Pancreas (tissue), 10 donors: ENCODE results near the gene APOC3. TPM values are rescaled to one million over a fixed set of nuclear protein-coding genes. Genes with fewer than 3 reads are reported as not detected.

Experiments
- ATAC-seq, 4 donors: fragments of 200-7000 bp; cut with Tn5 transposase; one replicate each; pipeline versions ENCODE4 v1.8.0 to v1.9.1; 2020; ENCODE audit warnings: mild to moderate bottlenecking in 4 of 4, moderate library complexity in 4 of 4
- DNase-seq, 6 donors: peaks; one replicate each; pipeline ENCODE4 v3.0.0-alpha.2; 2020
- FAIRE-seq: peaks from 2 replicates; lab custom pipeline; 2012; peaks lifted over from hg19 to GRCh38; lab: Jason Lieb, UNC
- H3K27ac ChIP-seq, 4 donors: fragments of 200-600 bp; sonication (generic); 1 replicate in 3 of 4; 2 replicates in 1 of 4; pipeline versions ENCODE4 v1.5.0 to v1.8.0; 2020
- H3K27me3 ChIP-seq, 4 donors: fragments of 200-600 bp; one replicate each; pipeline ENCODE4 v1.8.0; 2021
- H3K36me3 ChIP-seq, 3 donors: fragments of 200-600 bp; sonication (generic) in 1 of 3; one replicate each; pipeline versions ENCODE4 v1.5.0 to v1.8.0; 2020 to 2021
- H3K4me1 ChIP-seq, 3 donors: fragments of 200-600 bp; one replicate each; pipeline ENCODE4 v1.8.0; 2021
- H3K4me3 ChIP-seq, 4 donors: fragments of 200-600 bp; sonication (generic) in 2 of 4; one replicate each; pipeline versions ENCODE4 v1.5.0 to v1.8.0; 2020 to 2021
- H3K9me3 ChIP-seq, 4 donors: fragments of 200-600 bp; one replicate each; pipeline ENCODE4 v1.8.0; 2021
- CTCF ChIP-seq, 4 donors: fragments of 200-600 bp; sonication (generic) in 3 of 4; IDR thresholded peaks; one replicate each; pipeline versions ENCODE4 v1.5.0 to v1.8.0; 2021; ENCODE audit warnings: antibody characterized with exemption in 4 of 4
- WGBS, 2 donors: extraction: QIAGEN DNeasy Blood & Tissue Kit; methylation state at CpG; one replicate each; pipeline ENCODE4 v1.1.7; 2013; 5-methylcytosine and 5-hydroxymethylcytosine counted together
- intact Hi-C, 3 donors: fragments of 100-400 bp; cut with DNase I; formaldehyde crosslinking; loops; one replicate each; pipeline versions ENCODE4 v1.11.1 to v1.14.2; 2022
- polyA plus RNA-seq, 2 donors: library from polyadenylated mRNA; stranded (reverse); fragments of 200-250 nt; gene quantifications; one replicate each; pipeline ENCODE4 v1.2.3, GENCODE V29; 2013
- total RNA-seq, 6 donors: library from RNA; stranded (reverse); fragmentation: NEBNext Ultra II Directional in 4 of 6; extraction: Animal tissue kit (Norgen Biotek cat#: 25700) in 4 of 6; gene quantifications; one replicate each; pipeline versions ENCODE4 v1.2.1 to v1.2.4, GENCODE V29; 2021 to 2023
- donor health status: healthy with polysubstance abuse.
- donor health status: DM: no; HTN: no; CAD: no; lungs with moderate emphysema.
- donor health status: DM: no; HTN: no; CAD: no.
- donor health status: control.
- donor health status: control.
- donor health status: Bipolar disorder and iron deficiency.
- donor health status: DM: yes; HTN: yes; CAD: no.
- donor health status: DM: no; HTN: no; CAD: no.
- donor health status: DM: no; HTN: no; CAD: no.
- donor health status: DM: yes; HTN: yes; CAD: no.

The APOC3 gene
- total and polyA plus RNA-seq, 8 donors, result 2.9 to 3.7 TPM; not detected in 6

DNA sequence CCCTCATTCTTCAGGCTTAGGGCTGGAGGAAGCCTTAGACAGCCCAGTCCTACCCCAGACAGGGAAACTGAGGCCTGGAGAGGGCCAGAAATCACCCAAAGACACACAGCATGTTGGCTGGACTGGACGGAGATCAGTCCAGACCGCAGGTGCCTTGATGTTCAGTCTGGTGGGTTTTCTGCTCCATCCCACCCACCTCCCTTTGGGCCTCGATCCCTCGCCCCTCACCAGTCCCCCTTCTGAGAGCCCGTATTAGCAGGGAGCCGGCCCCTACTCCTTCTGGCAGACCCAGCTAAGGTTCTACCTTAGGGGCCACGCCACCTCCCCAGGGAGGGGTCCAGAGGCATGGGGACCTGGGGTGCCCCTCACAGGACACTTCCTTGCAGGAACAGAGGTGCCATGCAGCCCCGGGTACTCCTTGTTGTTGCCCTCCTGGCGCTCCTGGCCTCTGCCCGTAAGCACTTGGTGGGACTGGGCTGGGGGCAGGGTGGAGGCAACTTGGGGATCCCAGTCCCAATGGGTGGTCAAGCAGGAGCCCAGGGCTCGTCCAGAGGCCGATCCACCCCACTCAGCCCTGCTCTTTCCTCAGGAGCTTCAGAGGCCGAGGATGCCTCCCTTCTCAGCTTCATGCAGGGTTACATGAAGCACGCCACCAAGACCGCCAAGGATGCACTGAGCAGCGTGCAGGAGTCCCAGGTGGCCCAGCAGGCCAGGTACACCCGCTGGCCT, 641 bp downstream of the APOC3 start:
- peak in 1 of 6 donors; percentile 75 for DNase-seq

DNA sequence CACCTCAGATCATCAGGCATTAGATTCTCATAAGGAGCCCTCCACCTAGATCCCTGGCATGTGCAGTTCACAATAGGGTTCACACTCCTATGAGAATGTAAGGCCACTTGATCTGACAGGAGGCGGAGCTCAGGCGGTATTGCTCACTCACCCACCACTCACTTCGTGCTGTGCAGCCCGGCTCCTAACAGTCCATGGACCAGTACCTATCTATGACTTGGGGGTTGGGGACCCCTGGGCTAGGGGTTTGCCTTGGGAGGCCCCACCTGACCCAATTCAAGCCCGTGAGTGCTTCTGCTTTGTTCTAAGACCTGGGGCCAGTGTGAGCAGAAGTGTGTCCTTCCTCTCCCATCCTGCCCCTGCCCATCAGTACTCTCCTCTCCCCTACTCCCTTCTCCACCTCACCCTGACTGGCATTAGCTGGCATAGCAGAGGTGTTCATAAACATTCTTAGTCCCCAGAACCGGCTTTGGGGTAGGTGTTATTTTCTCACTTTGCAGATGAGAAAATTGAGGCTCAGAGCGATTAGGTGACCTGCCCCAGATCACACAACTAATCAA, 2.2 kb downstream of the APOC3 start:
- no peak for TF ChIP-seq CTCF (IDR thresholded peaks at IDR 0.05)
- no peak overlapping the region for H3K4me3 ChIP-seq
- H3K27ac ChIP-seq, result no peak overlapping the region
- DNase-seq, result peak in 1 of 6 donors; percentile 55
- no peaks in the 10 kb centered on the region for H3K27me3 ChIP-seq
- no peak for ATAC-seq
- H3K36me3 ChIP-seq, result no peaks in the 10 kb centered on the region
- no peaks in the 10 kb centered on the region for H3K9me3 ChIP-seq
- intact Hi-C loops, result loop anchor here in 1 of 3 donors (5.0 kb wide), 1 partner anchor 40 kb away; the partner anchor contains the start of gene APOA5
- FAIRE-seq, result no peak
- H3K4me1 ChIP-seq, result peaks cover 0 to 10% (median 6%) of the 10 kb centered on the region in 3 donors
- 78 to 79% methylated on average over 7 of the region's 7 CpGs for WGBS, 2 donors

More for the DNA sequence above, 641 bp downstream of the APOC3 start:
- Histone ChIP-seq H3K36me3 (no peaks in the 10 kb centered on the region), H3K27ac (no peak overlapping the region), H3K9me3 (no peaks in the 10 kb centered on the region), H3K27me3 (no peaks in the 10 kb centered on the region), H3K4me1 (peaks cover 0 to 6% (median 3%) of the 10 kb centered on the region in 3 donors), H3K4me3 (no peak overlapping the region)
- no peak for TF ChIP-seq CTCF (IDR thresholded peaks at IDR 0.05)
- intact Hi-C loops, result loop anchor here in 1 of 3 donors (5.0 kb wide), 1 partner anchor 38 kb away; the partner anchor contains the start of gene APOA5
- ATAC-seq, result no peak
- FAIRE-seq, result no peak
- 91 to 92% methylated on average over 17 of the region's 17 CpGs for WGBS, 2 donors

DNA sequence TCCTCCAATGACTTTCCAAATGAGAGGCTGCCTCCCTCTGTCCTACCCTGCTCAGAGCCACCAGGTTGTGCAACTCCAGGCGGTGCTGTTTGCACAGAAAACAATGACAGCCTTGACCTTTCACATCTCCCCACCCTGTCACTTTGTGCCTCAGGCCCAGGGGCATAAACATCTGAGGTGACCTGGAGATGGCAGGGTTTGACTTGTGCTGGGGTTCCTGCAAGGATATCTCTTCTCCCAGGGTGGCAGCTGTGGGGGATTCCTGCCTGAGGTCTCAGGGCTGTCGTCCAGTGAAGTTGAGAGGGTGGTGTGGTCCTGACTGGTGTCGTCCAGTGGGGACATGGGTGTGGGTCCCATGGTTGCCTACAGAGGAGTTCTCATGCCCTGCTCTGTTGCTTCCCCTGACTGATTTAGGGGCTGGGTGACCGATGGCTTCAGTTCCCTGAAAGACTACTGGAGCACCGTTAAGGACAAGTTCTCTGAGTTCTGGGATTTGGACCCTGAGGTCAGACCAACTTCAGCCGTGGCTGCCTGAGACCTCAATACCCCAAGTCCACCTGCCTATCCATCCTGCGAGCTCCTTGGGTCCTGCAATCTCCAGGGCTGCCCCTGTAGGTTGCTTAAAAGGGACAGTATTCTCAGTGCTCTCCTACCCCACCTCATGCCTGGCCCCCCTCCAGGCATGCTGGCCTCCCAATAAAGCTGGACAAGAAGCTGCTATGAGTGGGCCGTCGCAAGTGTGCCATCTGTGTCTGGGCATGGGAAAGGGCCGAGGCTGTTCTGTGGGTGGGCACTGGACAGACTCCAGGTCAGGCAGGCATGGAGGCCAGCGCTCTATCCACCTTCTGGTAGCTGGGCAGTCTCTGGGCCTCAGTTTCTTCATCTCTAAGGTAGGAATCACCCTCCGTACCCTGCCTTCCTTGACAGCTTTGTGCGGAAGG, 2.9 kb downstream of the APOC3 start:
- FAIRE-seq (no peak), ATAC-seq (peak in 3 of 4 donors; percentile 18 to 26 (median 21)), DNase-seq (peak in 1 of 6 donors; percentile 24)
- no peaks in the 10 kb centered on the region for H3K36me3 ChIP-seq
- peaks cover 0 to 10% (median 6%) of the 10 kb centered on the region in 3 donors for H3K4me1 ChIP-seq
- no peak for TF ChIP-seq CTCF (IDR thresholded peaks at IDR 0.05)
- H3K4me3 ChIP-seq, result no peak overlapping the region
- no peaks in the 10 kb centered on the region for H3K27me3 ChIP-seq
- 72 to 80% methylated on average over 12 to 13 of the region's 13 CpGs for WGBS, 2 donors
- intact Hi-C loops, result loop anchor here in 1 of 3 donors (5.0 kb wide), 1 partner anchor 40 kb away; the partner anchor contains the start of gene APOA5
- no peaks in the 10 kb centered on the region for H3K9me3 ChIP-seq
- no peak overlapping the region for H3K27ac ChIP-seq

GRCh38 chr11:116833491-116833815, 3.7 kb downstream of the APOC3 start:
- Histone ChIP-seq H3K27ac (no peak overlapping the region), H3K27me3 (no peaks in the 10 kb centered on the region), H3K9me3 (no peaks in the 10 kb centered on the region), H3K36me3 (no peaks in the 10 kb centered on the region), H3K4me1 (peaks cover 0 to 10% (median 6%) of the 10 kb centered on the region in 3 donors), H3K4me3 (no peak overlapping the region)
- WGBS, 2 donors, result 93 to 96% methylated on average over 10 of the region's 10 CpGs
- intact Hi-C loops, result loop anchor here in 1 of 3 donors (5.0 kb wide), 1 partner anchor 41 kb away; the partner anchor contains the start of gene APOA5
- no peak for DNase-seq
- TF ChIP-seq CTCF (IDR thresholded peaks at IDR 0.05), result no peak
- no peak for ATAC-seq
- no peak for FAIRE-seq
